Osteoblast (primary cell): ENCODE data around the gene FNDC5. TPM values are rescaled to one million over a fixed set of nuclear protein-coding genes. Genes with fewer than 3 reads are reported as not detected.

Experiments
- DNase-seq: peaks from one replicate; pipeline ENCODE4 v3.0.0; 2011; ENCODE audit warnings: low spot score, mixed read lengths; ENCODE audit not compliant: insufficient read length; ENCODE audit errors: missing footprints
- H2AFZ ChIP-seq: 2 replicates; pipeline ENCODE4 v1.6.0; 2011; ENCODE audit warnings: mild to moderate bottlenecking, low read length
- H3K27ac ChIP-seq: 2 replicates; pipeline ENCODE4 v1.5.1; 2011; ENCODE audit warnings: mild to moderate bottlenecking, low read depth, low read length, moderate library complexity
- H3K27me3 ChIP-seq: 2 replicates; pipeline ENCODE4 v1.6.0; 2012; ENCODE audit warnings: mild to moderate bottlenecking, control low read depth, inconsistent platforms, low read length, moderate library complexity; ENCODE audit not compliant: insufficient read depth
- H3K36me3 ChIP-seq: 2 replicates; pipeline ENCODE4 v1.5.1; 2011; ENCODE audit warnings: mild to moderate bottlenecking, low read length, control low read depth, moderate library complexity; ENCODE audit not compliant: insufficient read depth
- H3K4me1 ChIP-seq: 2 replicates; pipeline ENCODE4 v1.5.1; 2011; ENCODE audit warnings: mild to moderate bottlenecking, low read length, control low read depth, moderate library complexity; ENCODE audit not compliant: insufficient read depth
- H3K4me2 ChIP-seq: 2 replicates; pipeline ENCODE4 v1.6.0; 2011; ENCODE audit warnings: mild to moderate bottlenecking, low read length; ENCODE audit not compliant: insufficient read depth
- H3K4me3 ChIP-seq: fragments of 200-600 bp; sonication (generic); 3 replicates; pipeline ENCODE4 v1.5.1; 2012; ENCODE audit warnings: mild to moderate bottlenecking, low read length, inconsistent platforms; ENCODE audit not compliant: insufficient read depth
- H3K79me2 ChIP-seq: 2 replicates; pipeline ENCODE4 v1.6.0; 2012; ENCODE audit warnings: mild to moderate bottlenecking, low read length, control low read depth, inconsistent platforms; ENCODE audit not compliant: insufficient read depth
- H3K9me3 ChIP-seq: 2 replicates; pipeline ENCODE4 v1.5.1; 2011; ENCODE audit warnings: low read depth, low read length, control low read depth
- H4K20me1 ChIP-seq: 2 replicates; pipeline ENCODE4 v1.6.0; 2012; ENCODE audit warnings: mild to moderate bottlenecking, low read length, control low read depth; ENCODE audit not compliant: insufficient read depth
- CTCF ChIP-seq: IDR thresholded peaks from 2 replicates; pipeline ENCODE4 v1.5.1; 2011; ENCODE audit warnings: mild to moderate bottlenecking, low read depth, low read length, moderate library complexity; ENCODE audit errors: extremely low read depth
- total RNA-seq: library from RNA; depleted of rRNA; stranded (reverse); fragments of >200 nt; gene quantifications from 2 replicates; pipeline ENCODE4 v1.2.3, GENCODE V29; 2012

FNDC5 gene
- total RNA-seq, 1 donor, result 0.36 TPM

- DNase-seq, result no peak
- no peak overlapping the region for H2AFZ ChIP-seq
- TF ChIP-seq CTCF, result no peak
- H3K9me3 ChIP-seq, result no peaks in the 10 kb centered on the region
- no peaks in the 10 kb centered on the region for H3K27me3 ChIP-seq
- no peak overlapping the region for H3K4me3 ChIP-seq
- no peak overlapping the region for H3K4me2 ChIP-seq
- peaks cover 81% of the 10 kb centered on the region for H3K36me3 ChIP-seq
- H3K79me2 ChIP-seq, result peaks cover 2% of the 10 kb centered on the region
- no peaks in the 10 kb centered on the region for H4K20me1 ChIP-seq
- no peaks in the 10 kb centered on the region for H3K4me1 ChIP-seq
- H3K27ac ChIP-seq, result no peak overlapping the region
Observed at GRCh38 chr1:32830092-32830852, 40.4 kb downstream of the FNDC5 start.

GRCh38 chr1:32828341-32828740, 42.4 kb downstream of the FNDC5 start:
- no peak overlapping the region for H3K27ac ChIP-seq
- no peaks in the 10 kb centered on the region for H4K20me1 ChIP-seq
- H3K27me3 ChIP-seq, result no peaks in the 10 kb centered on the region
- H2AFZ ChIP-seq, result no peak overlapping the region
- peaks cover 78% of the 10 kb centered on the region for H3K36me3 ChIP-seq
- H3K79me2 ChIP-seq, result peaks cover 9% of the 10 kb centered on the region
- peak; percentile 11 for DNase-seq
- no peak overlapping the region for H3K4me2 ChIP-seq
- TF ChIP-seq CTCF, result peak; percentile 20
- H3K4me1 ChIP-seq, result no peaks in the 10 kb centered on the region
- H3K4me3 ChIP-seq, result no peak overlapping the region
- no peaks in the 10 kb centered on the region for H3K9me3 ChIP-seq

GRCh38 chr1:32825181-32825580, 45.5 kb downstream of the FNDC5 start:
- peaks cover 37% of the 10 kb centered on the region for H3K79me2 ChIP-seq
- H2AFZ ChIP-seq, result no peak overlapping the region
- no peaks in the 10 kb centered on the region for H3K9me3 ChIP-seq
- H3K4me3 ChIP-seq, result no peak overlapping the region
- H4K20me1 ChIP-seq, result peaks cover 3% of the 10 kb centered on the region
- no peaks in the 10 kb centered on the region for H3K27me3 ChIP-seq
- H3K36me3 ChIP-seq, result peaks cover 49% of the 10 kb centered on the region
- TF ChIP-seq CTCF, result no peak
- no peak overlapping the region for H3K4me2 ChIP-seq
- H3K27ac ChIP-seq, result no peak overlapping the region
- DNase-seq, result no peak
- no peaks in the 10 kb centered on the region for H3K4me1 ChIP-seq

GRCh38 chr1:32818804-32819541, 51.7 kb downstream of the FNDC5 start:
- no peak for TF ChIP-seq CTCF
- Histone ChIP-seq H4K20me1 (peaks cover 10% of the 10 kb centered on the region), H3K27me3 (no peaks in the 10 kb centered on the region), H3K4me2 (peak overlapping the region; percentile 92), H3K27ac (peak overlapping the region; percentile 61), H3K4me3 (peak overlapping the region; percentile 92), H3K9me3 (no peaks in the 10 kb centered on the region), H3K36me3 (peaks cover 9% of the 10 kb centered on the region), H3K4me1 (peaks cover 17% of the 10 kb centered on the region), H3K79me2 (peaks cover 90% of the 10 kb centered on the region), H2AFZ (no peak overlapping the region)
- DNase-seq, result no peak
